Activated gamma-delta T cell treated with Interleukin-2 at 50 U/mL for 16 hours (primary cell): ENCODE data around the gene SMARCD3.

Experiments used
- DNase-seq: peaks from one replicate; pipeline ENCODE4 v3.0.0-alpha.2; 2020

The SMARCD3 gene

DNA sequence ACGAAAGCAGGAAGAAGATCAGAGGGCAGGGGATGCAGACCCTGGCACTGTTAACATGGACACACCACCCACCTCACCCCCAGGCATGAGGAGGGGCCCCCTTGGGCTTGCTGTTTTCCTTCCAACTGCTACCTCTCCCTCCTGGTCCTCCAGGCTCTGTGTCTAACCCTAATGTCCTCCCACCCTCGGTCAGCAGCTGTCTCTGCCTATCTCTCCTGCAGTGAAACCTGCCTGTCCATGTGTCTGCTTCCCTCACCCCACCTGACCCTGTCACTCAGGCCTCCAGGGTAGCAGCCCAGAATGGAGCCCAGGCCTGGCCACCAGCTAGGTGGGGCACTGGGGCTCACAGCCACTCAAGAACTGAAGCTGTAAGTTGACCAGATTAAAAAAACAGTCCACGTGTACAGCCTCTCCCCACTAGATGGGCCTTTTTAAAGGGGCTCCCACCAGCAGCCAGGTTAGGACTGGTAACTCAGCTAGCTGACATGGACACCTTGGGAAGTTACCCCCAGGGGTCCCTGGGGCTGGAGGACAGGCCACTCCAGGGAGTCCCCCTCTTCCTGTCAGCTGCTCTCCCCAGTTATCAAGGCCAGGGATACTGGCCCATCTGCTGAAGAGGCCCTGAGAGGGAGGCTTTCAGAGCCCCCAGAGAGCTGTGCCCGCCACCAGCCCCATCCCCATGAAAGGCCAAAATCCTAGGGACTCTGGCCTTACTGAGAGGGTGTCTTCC, 1.5 kb downstream of the SMARCD3 start:
- no peak for DNase-seq

DNA sequence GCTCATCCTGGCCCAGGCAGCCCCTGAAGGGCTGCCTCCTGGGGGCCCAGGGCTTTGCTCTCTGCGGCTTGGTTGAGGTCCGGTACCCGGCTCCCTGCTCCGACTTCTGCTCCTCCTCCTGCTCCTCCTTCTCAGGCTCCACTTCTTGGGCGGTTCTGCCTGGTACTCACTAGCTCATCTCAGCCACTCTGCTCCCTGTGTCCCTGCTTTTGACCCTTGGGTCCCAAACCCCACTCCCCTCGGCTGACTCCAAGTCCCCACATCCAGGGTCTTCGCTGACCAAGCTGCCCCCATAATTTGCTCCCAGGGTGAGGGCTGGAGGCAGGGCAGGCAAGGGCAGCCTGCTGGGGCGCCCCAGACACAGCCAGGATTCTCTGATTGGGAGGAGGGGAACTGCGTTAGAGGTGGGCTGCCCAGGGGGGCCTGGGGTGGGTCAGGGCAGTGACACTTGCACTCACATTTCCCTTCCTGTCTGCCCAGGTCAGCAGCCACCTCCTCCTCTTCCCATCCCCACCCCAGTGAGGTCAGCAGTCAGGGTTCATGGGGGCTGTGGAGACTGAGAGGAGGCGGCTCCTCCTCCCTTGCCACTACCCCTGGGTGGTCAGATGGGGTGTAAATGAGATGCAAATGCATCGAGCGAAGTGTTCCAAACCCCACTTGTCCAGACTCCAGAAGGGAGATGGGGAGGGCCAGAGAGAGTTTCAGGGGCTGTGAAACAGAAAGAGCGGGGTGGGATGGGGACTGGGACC, 2.2 kb downstream of the SMARCD3 start:
- DNase-seq, result no peak

DNA sequence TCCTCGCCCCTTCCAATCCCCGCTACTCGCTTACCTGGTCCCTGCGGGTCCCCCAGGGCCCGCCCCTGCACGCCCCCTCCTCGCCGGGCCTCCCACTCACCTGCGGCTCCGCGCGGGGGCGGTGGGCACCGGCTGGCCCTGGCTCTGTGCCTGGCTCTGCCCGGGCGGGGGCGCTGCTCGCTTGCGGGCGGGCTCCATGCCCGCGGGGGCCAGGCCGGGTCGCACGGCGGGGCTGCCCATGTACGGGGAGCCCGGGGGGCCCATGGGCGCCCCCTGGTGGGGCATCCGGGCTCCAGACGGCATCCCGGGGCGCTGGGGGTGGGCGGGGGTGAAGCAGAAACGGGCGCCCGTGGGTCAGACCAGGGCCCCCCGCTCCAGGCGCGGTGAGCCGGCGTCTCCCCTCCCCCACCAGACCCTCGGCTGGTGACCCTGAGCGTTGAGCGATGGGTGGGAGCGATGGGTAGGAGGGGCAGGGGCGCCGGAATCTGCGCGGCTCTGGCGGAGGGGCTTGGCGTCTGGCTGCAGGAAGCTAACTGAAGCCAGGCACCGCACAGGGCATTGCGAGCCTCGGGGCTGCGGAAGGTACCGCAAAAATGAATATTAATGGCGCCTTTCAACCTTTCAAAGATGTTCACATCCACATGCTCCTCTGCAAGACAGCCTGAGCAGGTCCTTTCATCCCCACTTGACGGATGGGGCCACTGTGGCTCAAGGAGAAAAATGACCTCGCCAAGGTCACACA, 3.0 kb downstream of the SMARCD3 start:
- DNase-seq, result peak; percentile 71

- DNase-seq, result no peak
These were observed 3.6 kb downstream of the SMARCD3 start for GRCh38 chr7:151244841-151245346.

GRCh38 chr7:151244196-151244840, 4.2 kb downstream of the SMARCD3 start:
- DNase-seq, result peak; percentile 56

DNA sequence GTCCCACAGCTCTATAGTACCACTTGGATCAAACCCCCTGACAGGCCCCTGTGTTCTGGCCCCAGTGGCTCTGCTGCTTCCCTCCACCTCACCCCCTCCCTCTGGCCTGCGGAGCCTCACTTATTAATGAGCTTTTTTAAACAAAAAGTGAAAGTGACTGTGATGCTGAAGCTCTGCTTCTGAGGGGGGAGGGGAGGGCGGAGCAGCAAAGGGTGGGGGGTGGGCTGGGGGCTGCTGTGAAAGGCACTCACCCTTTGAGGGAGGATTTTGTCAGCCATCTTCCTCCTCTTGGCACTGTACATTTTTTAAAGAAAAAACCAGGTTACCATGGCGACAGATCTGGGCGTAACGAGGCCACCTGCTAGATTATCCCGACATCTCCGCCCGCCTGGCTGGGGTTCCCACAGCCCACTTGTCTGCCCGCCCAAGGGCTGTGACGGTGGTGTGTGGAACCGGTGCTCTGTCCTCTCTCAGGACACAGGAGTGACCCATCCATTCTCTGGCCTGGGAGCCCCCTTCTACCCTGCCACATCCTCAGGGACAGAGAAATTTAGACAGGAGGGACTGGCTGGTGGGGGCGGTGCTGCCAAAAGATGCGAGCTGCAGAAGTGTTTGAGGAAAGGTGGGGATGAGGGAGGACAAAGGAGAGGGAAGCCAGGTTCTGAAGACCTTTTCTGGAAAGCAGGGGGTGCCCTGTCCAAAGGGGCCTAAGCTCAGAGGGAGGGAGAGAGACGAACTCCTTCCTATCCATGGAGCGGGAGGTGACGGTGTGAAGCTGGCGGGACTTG, 4.9 kb downstream of the SMARCD3 start:
- DNase-seq, result no peak

- no peak for DNase-seq
These were observed 5.5 kb downstream of the SMARCD3 start for GRCh38 chr7:151243045-151243349.

DNA sequence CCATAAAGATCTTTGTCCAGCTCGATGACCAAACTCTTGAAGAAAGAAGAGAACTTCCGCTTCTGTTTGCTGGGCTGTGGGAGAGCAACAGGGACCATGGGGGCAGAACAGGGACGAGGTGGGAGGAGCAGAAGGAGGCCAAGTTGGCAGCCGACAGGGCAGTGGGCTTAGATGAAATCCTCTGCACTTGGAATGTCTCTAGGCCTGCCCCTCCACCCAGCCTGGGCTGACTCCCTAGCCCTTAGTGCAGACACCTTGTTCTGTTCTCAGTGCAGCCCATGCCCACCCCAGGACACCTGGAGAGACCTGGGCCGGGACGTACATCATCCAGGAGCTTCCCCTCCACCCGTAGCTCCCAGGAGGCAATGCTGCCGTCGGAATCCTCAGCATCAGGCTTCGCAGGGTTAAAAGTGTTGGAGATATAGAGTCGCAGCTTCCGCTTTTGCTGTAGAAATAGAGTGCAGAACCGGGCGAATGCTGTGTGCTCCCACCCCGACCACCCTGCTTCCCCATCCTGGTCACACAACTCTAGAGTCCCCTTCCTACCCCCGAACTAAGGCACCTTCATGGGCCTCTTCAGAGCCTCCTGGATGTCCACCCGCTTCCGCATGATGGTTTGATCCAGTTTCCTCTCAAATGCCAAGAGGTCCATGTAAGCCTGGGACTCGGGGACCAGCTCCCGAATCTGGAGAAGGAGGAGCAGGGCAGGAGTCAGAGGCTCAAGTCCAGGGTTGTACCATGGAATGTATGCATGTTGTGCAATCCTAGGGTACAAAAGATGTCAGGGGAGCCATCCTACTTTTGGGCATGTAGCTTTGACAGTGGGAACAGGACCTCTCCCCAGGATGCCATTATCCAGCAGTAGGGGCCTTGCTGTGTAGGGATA, 6.1 kb downstream of the SMARCD3 start:
- DNase-seq, result no peak

DNA sequence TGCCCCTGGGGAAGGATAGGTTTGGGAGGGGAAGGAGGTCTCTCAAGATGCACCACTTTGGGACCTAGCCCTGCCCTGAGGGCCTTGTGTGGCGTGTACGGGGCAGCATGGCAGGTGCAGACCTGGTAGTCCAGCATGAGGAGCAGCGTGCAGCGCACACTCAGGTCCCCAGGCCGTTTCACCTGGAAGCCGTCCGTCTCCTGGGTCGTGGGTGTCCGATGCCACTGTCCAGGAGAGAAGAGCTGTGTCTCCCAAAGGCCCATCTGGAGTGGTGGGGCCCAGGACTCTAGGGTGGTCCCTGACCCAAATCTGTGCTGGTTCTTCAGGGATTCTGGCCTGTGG, 6.8 kb downstream of the SMARCD3 start:
- DNase-seq, result no peak

GRCh38 chr7:151240942-151241754, 7.3 kb downstream of the SMARCD3 start:
- no peak for DNase-seq

DNA sequence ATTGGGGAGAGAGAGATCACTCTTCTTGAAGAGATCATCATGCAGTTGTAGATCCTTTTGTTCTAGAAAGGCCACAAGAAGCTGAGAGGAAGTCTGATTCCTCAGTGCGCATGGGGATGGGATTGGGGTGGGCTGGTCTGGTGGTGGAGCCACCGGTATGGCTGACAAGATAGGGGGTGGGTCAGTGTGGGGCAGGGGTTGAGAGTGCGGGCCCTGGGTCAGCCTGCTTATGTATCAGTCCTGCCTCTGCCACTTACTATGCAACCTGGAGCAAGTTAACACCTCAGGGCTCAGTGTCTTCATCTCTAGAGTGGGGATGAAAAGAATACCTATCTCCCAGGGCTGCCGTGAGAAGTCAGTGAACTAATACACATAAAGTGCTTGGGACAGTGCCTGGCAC, 8.0 kb downstream of the SMARCD3 start:
- DNase-seq, result no peak

DNA sequence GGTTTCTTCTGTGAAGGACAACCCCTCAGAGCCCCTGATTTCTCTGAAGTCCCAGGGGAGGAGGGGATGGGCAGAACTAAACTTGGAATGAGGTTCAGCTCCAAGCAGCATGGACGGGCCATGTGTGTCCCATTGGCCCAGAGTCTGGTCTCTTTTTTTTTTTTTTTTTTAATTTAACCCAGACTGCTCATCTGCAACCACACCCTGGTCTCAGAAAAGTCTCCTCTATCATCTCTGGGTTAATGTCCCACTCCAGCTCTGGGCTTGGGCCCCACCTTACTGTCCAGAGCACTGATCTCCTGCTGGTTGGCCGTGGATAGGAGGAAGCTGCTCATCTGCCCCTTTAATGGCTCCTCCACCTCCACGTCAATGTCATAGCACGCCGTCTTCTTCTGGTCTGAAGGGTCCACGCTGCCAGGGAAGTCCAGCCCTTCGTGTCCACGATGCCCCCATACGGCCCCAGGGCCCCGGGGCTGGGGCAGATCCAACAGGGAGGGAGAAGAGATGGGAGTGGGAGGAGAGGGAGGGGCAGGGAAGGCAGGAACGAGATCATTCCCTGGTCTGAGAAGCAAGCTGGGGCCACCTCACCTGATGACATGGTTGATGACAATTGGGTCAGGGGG, 8.5 kb downstream of the SMARCD3 start:
- DNase-seq, result no peak

- DNase-seq, result no peak
These were observed 9.3 kb downstream of the SMARCD3 start for GRCh38 chr7:151238924-151239836.

GRCh38 chr7:151238190-151238810, 10.2 kb downstream of the SMARCD3 start:
- no peak for DNase-seq

DNA sequence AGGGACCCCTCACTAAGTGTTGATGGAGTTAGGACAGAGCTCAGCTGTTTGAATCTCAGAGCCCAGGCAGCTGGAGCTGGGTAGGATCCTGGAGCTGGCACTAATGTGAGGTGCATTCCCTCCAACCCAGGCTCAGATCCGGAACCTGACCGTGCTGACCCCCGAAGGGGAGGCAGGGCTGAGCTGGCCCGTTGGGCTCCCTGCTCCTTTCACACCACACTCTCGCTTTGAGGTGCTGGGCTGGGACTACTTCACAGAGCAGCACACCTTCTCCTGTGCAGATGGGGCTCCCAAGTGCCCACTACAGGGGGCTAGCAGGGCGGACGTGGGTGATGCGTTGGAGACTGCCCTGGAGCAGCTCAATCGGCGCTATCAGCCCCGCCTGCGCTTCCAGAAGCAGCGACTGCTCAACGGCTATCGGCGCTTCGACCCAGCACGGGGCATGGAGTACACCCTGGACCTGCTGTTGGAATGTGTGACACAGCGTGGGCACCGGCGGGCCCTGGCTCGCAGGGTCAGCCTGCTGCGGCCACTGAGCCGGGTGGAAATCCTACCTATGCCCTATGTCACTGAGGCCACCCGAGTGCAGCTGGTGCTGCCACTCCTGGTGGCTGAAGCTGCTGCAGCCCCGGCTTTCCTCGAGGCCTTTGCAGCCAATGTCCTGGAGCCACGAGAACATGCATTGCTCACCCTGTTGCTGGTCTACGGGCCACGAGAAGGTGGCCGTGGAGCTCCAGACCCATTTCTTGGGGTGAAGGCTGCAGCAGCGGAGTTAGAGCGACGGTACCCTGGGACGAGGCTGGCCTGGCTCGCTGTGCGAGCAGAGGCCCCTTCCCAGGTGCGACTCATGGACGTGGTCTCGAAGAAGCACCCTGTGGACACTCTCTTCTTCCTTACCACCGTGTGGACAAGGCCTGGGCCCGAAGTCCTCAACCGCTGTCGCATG, 11.0 kb downstream of the SMARCD3 start:
- no peak for DNase-seq

- DNase-seq, result no peak
These were observed 12.1 kb downstream of the SMARCD3 start for GRCh38 chr7:151236406-151236805.

DNA sequence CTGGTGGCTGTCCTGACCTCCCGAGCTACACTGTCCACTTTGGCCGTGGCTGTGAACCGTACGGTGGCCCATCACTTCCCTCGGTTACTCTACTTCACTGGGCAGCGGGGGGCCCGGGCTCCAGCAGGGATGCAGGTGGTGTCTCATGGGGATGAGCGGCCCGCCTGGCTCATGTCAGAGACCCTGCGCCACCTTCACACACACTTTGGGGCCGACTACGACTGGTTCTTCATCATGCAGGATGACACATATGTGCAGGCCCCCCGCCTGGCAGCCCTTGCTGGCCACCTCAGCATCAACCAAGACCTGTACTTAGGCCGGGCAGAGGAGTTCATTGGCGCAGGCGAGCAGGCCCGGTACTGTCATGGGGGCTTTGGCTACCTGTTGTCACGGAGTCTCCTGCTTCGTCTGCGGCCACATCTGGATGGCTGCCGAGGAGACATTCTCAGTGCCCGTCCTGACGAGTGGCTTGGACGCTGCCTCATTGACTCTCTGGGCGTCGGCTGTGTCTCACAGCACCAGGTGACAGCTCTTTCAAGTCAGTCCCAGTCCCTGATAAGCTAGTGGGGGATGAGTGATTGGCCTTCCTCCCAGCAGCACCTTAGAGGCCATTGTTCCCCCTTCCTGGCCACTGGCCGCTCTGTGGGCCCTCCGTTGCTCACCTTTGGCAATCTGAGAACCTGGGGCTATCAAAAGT, 13.3 kb downstream of the SMARCD3 start:
- DNase-seq, result no peak
